GM12874 (cell line): ENCODE measurements around the gene SPSB2.

ENCODE experiments used
- CTCF ChIP-seq: IDR thresholded peaks from 2 replicates; pipeline ENCODE4 v1.5.1; 2011; ENCODE audit warnings: low read depth, mild to moderate bottlenecking, control low read depth, low read length, moderate library complexity; ENCODE audit not compliant: insufficient read depth

The SPSB2 gene

GRCh38 chr12:6872073-6873048 is 742 bp downstream of the SPSB2 start:
- TF ChIP-seq CTCF, result peak; percentile 99

GRCh38 chr12:6871052-6871957 is 1.8 kb downstream of the SPSB2 start:
- no peak for TF ChIP-seq CTCF

- TF ChIP-seq CTCF, result peak; percentile 90
These were observed 3.8 kb downstream of the SPSB2 start for GRCh38 chr12:6869049-6870021.

GRCh38 chr12:6868211-6869048 is 4.7 kb downstream of the SPSB2 start:
- no peak for TF ChIP-seq CTCF

GRCh38 chr12:6867413-6868210 is 5.5 kb downstream of the SPSB2 start, which contains the start of gene TPI1:
TSS of gene TPI1 (plus strand) at chr12:6867531. CDS start at chr12:6867567, 36 bp downstream.
- TF ChIP-seq CTCF, result no peak
